IPS-NIHi11 (cell line): ENCODE measurements around the gene EIF2B2.

Source experiments
- DNase-seq: peaks from one replicate; pipeline ENCODE4 v3.0.0; 2012; ENCODE audit warnings: mixed read lengths, low spot score

The EIF2B2 gene

DNA sequence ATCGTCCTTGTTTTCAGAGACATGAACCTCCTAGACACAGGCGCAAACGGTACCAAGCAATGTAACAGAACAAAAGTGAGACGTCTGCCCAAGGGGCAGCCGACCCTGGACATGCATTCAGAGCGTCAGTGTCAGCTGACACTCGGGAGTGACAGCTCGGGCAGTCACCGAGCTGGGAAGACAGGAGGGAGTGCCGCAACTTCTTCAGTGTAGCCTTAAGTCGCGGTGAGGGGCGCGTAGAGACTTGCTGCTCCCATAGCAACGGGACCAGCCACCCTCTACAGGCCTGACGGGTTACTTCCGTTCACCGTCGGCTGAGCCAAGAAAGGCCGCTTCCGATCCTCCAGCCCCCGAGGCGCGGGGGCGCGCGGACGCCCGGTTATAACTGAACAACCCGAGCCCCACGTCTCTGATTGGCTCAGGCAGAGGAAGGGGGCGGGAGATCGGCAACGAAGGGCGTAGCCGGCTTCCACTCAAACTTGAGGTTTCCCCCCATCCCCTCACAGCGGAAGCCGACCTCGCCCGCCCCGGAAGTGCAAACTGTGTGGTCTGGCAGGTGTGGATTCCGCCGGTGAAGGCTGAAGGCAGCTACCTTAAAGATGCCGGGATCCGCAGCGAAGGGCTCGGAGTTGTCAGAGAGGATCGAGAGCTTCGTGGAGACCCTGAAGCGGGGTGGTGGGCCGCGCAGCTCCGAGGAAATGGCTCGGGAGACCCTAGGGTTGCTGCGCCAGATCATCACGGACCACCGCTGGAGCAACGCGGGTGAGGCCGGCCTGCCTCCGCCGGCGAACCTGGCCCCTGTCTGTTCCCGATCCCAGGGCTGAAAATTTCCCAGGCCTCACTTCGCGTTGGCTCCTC is at the start of gene EIF2B2:
TSS of gene EIF2B2 (plus strand) at position 530 of the 858 bp plus-strand sequence. CDS start at position 600, 70 bp downstream.
- peak; percentile 99 for DNase-seq

DNA sequence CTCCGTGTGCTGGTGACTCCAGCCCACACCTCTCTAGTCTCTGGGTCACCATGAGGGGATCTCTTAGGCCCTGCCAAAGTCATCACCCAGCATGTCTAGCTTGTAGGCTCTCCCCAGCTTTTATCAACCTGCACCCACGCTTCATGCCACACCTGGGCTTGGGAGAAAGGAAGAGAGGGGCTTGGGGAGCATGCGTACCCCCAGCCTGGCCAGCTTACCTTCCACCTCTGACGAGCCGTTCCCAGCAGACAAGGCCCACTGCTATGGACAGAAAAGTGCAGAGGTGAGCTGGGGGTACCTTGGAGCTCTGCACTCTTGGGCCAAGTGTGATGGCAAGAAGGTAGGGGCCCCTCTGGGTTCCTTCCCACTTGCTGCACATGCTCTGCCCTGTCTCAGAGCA is 49.0 kb upstream of the EIF2B2 start:
- no peak for DNase-seq

DNA sequence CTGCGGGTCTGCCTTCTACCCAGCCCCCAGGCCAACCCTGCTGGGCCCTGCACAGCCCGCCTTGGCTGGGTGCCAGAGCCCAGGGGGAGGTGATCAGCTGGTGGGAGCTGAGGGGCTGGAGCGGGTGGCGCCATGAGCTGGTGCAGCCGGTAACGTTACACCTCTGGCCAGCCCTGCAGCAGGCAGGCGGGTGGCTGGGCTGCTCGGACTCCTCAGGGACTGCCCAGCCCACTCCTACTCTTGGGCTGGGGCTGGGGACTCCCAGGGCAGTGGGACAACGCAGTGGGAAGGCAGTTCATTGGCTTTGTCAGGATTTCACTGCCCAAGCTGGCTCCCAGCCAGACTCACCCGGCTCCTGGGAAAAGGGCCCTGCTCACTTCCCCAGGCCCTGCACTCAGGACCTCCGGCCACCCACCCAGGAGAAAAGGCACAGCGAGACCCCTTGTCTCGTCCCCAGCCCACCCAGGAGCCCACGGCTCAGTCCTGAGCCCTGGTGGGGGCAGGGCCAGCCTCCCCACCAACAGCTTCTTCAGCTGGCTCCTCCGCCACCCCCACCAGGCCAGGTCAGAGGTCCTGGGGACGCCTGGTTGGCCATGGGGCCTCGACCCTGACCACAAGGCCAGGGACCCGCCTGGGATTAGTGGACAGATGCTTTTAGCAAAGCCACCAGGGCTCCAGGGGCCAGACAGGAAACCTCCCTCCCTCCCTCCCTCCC is 48.3 kb upstream of the EIF2B2 start:
- peak; percentile 67 for DNase-seq

DNA sequence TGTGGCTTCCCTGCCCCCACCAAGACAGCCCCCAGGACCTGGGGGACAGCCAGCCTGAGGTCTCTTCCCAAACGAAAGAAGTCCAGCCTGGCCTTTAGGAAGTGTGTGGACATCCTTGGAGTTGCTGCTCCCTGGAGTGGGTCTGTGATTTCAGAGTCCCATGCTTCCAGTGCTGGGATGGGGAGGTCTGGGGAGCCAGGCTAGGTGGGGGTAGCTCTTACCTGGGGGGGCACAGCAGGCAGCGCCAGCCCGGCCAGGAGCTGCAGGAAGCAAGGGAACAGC is 47.8 kb upstream of the EIF2B2 start:
- no peak for DNase-seq

DNA sequence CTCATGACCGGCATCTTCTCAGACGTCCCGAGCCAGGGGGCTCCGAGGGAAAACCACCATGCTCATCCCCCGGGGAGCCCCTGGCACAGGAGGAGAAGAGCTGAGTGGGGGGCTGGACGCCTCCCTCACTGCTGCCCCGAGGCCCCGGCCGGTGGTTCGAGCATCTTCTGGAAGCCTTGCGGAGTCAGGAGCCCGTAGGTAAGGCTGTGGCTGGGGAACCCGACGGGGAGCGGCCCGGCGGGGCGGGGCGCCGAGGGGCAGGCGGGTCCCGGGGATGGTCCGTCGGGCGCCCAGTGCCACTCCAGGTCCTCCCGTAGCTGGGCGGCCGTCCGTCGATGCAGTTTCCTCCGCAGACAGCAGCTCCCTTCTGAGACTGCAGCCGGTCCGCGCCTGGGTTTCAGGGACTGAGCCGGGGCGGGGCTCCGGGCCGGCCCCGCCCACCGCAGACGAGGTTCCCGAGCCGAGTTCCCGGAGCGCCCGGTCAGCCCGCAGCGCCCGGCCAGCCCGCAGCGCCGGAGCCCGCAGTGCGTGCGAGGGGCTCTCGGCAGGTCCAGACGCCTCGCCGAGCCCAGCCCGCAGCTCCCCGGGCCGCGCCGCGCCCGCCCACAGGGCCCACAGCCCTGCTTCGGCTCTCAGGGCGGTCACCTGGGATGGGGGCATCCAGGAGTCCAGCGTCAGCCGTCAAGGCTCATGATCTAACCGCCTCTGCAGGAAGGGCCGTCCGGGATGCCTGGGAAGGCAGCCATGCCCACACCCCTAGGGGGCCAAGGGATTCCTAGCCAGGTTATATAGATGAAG is 47.3 kb upstream of the EIF2B2 start, which contains the start of gene PGF:
TSS of gene PGF (minus strand) at position 369 of the 798 bp plus-strand sequence. CDS start at position 14, 355 bp downstream.
- DNase-seq: peak; percentile 93

DNA sequence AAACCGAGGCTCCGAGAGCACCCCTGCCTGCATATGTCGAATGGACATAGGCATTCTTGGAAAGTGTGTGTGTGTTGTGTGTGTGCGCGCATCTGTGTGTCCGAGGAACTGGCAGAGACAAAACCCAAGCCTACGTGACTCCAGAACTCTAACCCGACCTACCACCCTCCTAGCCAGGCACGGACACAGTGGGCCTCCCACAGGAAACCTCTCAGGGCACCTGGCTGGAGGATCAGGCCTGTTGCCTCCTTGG is 46.8 kb upstream of the EIF2B2 start:
- no peak for DNase-seq

DNA sequence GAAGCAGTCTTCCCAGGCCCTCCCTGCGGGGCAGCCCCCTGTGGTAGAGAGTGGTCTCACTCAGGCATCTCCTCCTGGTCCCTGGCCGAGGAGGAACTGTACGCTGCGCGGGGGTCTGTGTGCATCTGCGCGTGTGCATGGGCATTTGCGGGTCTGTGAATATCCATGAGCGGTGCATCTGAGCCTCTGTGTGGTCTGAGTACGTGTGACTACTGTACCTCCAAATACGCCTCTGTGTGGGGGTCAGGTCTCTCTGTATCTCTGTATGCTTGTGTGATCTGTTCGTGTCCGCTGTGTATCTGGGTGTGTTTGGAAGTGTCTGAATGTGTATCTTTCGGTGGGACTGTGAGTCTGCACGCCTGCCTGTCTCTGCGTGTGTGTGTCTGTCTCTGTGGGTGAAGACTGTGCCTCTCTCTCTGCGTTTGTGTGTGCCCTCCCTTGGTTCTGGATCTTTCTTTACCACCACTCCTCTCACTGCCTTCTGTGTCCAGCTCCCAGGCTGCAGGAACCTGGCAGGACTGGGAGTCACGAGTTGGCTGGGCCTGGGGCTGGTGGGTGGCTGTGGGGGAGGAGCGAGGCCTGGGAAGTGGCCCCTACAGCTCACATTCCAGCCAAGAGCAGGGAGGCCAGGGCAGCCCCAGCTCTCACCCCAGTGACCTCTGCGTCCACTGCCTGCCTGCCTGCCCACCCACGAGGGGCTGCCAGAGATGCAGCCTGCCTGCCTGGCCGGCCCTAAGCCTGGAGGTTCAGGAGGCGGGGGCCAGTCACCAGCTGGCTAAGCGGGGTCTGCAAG is 46.2 kb upstream of the EIF2B2 start:
- no peak for DNase-seq

DNA sequence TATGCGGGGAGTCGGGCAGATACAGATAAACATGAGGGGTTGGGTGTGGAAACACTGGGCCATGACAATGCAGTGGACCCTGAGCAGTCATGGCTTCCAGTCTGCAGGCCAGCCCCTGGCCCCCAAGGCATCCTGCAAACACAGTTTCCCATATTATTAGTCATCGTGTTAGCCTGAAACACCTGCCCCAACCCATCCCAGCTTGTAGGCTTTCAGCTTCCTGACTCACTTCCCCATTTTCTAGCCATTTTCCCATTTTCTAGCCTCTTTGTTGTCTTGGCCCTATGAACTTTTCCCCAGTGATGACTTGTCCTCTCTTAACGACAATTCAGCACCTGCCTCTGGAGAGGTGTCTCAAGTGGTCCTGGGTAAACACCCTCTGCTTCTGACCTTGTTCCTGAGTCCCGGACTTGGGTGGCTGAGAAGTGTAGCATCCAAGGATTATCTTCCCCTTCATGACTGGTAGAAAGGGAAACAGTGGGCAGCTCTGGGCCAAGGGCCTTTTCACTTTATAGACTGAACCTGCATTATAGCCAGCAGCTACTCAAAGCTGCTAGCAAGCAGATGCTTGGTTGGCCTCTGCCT is 43.0 kb upstream of the EIF2B2 start:
- no peak for DNase-seq

DNA sequence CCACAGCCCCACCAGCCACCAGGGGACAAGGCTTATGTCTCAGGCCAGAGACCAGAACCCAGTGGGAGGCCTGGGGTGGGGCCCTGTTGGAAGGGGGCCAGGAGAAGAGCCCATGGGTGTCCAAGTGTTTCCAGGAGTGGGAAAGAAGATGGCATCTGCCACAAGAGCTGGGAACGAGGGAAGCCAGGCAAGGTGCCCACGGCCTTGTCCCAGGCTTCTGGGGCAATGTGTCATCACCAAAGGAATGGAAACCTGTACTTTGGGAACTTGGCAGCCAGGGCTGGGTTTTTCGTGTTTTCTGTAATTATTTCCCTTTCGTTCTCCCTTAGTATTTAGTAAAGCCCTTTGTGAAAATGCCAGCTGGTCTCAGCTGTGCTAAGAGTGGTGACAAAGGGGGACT is 42.0 kb upstream of the EIF2B2 start:
- no peak for DNase-seq

DNA sequence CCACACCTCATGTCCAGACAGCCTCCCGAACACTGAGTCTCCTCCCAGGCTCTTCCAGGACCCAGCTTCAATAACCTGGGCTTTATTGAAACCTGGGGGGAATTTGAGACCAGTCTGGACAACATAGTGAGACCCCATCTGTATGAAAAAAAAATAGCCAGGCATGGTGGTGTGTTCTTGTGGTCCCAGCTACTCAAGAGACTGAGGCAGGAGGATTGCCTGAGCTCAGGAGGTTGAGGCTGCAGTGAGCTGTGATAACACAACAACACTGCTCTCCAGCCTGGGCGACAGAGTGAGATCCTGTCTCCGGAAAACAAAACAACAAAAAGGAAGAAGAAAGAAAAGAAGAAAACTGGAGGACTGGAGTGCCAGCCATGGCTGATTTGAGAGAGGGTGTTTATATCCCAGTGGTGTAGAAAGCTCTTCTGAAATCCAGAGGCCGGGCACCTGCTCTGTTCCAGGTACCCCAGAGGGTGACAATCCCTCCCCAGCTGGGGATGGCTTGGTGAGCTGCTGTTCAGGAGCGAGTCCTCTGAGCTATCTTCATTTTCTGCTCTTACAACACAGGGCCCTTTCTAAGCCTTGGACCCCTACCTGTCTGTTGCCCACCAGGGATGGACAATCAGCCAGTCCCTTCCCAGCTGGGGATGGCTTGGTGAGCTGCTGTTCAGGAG is 41.3 kb upstream of the EIF2B2 start:
- DNase-seq: no peak

DNA sequence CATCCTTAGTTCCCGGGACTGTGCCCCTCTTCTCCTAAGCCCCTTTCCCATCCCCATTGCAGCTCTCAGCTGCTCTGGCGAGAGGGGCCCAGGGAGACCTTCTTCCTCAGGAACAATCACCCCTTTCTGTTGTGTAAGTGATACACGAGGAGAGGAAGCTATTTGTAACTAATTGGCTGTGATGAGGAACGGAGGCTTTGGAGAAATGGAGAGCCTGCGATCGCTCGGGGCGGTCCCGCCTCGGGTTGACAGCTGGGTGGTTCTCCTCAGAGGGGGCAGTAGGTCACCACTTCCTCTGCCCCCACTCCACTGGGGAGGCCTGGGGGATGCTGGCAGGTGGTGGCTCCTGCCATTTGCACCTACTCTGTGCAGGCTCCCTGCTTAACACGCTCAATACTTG is 40.7 kb upstream of the EIF2B2 start:
- no peak for DNase-seq

DNA sequence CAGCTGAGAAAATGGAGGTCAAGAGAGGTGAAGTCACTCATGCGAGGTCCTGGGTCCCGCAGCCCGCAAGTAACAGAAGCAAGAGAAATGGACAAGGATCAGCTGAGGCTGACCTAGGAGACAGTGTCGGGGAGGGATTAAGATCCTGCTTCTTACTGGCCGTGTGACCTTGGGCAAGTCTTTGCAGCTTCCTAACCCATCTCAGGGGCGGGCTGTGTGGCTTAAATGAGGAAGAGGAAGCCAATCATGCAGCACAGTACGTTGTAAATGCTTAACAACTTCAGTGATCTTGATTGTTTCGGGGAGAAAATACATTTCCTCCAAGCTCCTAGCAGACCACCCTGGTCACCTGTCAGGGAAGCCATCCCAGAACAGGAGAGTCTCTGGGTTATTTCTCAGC is 40.2 kb upstream of the EIF2B2 start:
- DNase-seq: no peak

DNA sequence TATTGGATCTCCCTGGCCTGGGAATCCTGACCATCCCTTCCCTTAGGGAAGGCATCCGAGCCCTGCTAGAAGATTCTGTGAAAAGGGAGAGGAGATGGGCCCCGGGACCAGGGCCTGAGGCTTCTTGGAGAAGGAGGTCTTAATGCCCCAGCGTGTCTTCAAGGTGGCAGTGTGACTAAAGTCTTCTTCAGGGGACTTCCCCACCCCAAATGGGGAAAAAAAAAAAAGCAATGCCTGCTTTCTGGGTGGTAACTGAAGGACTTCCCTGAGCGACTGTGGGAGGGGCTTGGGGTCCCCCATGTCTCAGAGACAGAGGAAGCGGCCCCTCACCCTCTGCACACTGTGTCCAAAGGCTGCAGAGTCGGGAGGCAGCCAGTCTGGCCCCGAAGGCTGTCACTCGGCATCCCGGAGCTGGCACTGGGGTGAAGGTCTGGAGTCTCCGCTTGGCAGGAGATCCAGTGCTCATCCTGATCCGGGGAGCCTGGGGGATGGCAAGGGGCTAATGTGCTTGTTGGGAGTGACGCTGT is 39.5 kb upstream of the EIF2B2 start:
- no peak for DNase-seq

DNA sequence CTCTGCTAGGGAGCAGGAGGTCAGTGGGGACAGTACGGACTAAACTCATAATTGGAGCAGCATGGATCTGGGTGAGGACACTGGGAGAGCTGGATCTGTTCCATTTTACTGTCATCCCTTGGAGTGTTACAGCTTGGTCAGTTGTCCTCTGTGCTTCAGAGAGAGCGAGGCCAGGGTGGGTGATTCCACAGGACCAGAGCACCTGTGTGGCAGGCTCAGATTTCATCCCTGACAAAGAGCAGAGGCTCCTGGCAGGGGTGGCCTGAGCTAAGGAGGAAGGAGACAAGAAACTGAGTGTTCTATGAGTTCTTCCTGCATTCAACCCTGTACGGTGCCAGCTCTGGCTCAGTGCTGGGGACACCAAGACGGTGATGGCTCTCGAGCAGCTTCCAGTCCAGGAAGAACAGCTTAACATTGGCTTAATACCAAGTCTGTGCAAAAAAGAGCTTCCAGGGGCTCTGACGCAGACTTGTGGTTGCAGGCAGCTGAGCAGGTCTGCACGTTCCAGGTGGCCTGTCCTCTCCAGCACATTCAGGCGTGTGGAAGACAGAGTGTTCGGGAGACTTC is 38.9 kb upstream of the EIF2B2 start:
- no peak for DNase-seq

DNA sequence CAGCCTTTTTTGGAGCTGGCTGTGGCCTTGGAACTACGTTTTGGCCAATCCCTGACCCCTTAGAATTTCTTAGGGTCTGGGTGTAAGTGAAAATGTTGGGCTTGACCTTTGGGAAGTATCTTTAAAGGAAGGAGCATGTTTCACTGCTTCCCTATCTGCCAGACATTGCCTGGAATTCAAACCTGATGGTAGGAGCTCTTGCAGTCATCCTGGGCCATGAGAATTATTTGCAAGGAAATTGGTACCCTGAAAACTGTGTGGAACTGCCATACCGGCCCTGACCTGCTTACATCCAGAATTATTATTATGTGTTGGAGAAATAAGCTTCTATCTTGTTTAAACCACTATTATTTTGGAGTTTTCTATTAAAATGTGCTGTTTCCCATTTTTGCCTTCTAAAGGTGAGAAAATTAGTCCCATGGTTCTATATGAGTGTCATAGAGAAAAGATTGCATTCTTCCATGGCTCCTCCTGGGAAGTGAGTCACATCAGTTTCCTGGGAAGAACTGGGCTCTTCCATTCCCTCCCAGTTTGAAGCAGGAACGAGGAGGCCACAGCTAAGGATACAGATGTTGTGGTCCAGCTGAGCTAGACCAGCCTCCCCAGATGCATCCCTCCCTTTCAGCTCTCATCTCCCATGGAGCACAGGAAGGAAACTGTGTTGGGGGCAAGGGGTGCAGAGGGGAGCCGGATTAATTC is 37.8 kb upstream of the EIF2B2 start:
- DNase-seq: no peak

DNA sequence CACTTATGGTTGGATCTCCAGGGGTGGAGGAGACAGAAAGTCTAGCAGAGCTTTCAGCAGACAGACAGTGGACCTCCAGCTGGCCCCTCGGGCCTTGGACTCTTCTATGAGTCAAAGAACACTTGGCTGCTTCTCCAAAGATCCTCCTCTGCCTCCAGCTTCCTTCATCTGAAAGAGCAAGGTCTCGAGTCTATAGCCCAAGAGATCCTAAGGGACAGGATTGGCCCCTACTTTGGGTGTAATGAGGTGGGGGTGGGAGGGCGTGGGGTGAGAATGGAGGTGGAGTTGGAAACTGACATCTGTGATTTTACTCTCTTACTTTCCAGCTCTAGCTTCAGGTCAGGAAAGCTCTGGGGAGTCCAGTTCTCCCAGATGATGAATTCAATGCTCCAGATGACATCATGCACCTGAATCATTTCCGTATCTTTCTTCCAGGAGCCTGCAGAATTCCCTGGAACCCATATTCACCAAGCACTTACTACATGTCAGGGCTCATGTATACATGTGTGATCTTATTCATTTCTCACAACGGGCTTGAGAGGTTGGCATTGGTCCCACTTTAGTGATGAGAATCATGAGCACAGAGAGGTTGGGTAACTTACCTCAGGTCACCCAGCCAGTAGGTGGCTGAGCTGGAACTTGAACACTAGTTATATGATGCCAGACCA is 37.1 kb upstream of the EIF2B2 start:
- no peak for DNase-seq

DNA sequence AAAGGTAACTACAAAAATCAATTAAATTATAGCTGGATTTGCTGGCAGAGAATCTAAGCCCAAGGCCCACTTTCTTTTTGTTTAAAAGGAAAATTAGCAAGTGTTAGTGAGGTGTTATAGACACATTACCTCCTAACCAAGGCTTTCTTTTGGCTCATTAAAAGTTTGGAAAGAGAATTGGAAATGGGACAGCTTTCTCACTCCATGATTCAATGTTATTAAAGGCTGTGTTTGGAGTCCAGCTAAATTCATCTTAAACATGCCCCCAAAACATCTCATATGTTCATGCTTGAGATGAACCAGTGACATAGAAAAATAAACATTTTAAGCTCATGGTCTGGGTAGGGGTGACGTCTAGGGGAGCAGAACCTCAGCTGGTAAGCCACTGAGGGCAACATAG is 33.9 kb upstream of the EIF2B2 start:
- no peak for DNase-seq

DNA sequence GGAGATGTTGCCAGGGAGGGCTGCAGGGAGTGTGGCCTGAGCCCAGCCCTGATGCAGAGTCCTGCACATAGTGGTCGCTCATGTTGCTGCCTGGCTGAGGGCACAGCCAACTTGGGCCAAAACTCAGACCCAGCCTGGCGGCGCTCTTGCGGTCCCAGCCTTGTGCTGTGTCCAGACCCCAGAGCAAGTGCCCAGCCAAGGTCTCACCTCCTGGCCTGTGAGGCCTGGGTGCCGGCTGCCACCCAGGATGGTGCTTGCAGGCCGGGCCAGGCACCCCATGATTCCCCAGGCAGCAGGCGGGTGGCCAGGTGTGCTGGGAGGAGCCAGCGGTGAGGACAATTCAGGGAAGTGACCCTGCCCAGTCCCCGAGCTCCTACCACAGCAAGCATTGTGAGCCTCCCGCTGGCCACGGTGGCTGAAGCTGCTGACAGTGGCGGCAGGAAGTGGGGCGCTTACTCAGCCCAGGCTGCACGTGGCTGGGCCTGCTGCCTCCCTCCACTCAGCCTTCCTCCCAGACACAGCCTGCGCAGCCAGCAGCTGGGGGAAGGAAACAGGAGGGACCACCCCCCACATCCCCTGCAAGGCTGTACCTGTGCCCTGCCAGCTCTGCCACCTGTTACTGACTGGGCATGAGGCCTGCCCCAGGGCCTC is 29.6 kb upstream of the EIF2B2 start:
- peak; percentile 35 for DNase-seq

DNA sequence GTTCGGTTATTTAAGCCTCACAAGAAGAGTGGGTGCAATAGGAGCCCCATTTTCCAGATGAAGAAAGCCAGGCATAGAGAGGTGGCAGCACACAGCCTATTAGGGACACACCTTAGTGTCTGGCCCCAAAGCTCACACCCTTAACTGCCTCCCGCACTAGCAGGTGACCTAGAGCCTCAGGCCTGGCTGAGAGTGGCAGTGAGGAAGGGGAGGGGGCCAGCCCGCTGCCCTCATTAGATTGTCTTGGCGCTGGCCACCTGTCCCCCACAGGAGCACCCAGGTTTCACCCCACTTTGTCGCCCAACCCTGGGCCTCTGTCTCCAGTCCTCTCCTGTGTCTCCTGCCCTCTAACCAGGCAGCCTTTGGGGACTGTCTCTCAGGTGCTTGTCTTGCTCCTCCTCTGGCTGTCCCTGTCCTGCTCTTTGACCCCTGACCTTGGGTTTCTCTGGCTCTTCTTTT is 28.8 kb upstream of the EIF2B2 start:
- DNase-seq: peak; percentile 7
